Nephron progenitor cell (in vitro differentiated cells): ENCODE measurements around the gene MMP27.

Source experiments
- DNase-seq: peaks from one replicate; pipeline ENCODE4 v3.0.0; 2021
- H3K27ac Mint-ChIP-seq: 2 replicates; pipeline ENCODE4 v1.8.0; 2021; ENCODE audit warnings: mild to moderate bottlenecking, moderate library complexity, mixed read lengths
- H3K27me3 Mint-ChIP-seq: 2 replicates; pipeline ENCODE4 v1.8.0; 2021; ENCODE audit warnings: mild to moderate bottlenecking, low read depth, mixed read lengths; ENCODE audit not compliant: poor library complexity
- H3K36me3 Mint-ChIP-seq: 2 replicates; pipeline ENCODE4 v1.8.0; 2021; ENCODE audit warnings: low read depth, mixed read lengths
- H3K4me1 Mint-ChIP-seq: 2 replicates; pipeline ENCODE4 v1.8.0; 2021; ENCODE audit warnings: mixed read lengths
- H3K4me3 Mint-ChIP-seq: 2 replicates; pipeline ENCODE4 v1.8.0; 2021; ENCODE audit warnings: mild to moderate bottlenecking, moderate library complexity, mixed read lengths
- H3K9me3 Mint-ChIP-seq: 2 replicates; pipeline ENCODE4 v1.8.0; 2021; ENCODE audit warnings: mild to moderate bottlenecking, moderate library complexity, mixed read lengths
- TF ChIP-seq, protein P1 (sequence below): fragments of 200-600 bp; sonication (generic); IDR thresholded peaks from 2 replicates; pipeline ENCODE4 v1.5.0; 2021; ENCODE audit warnings: antibody characterized with exemption

MMP27 gene

DNA sequence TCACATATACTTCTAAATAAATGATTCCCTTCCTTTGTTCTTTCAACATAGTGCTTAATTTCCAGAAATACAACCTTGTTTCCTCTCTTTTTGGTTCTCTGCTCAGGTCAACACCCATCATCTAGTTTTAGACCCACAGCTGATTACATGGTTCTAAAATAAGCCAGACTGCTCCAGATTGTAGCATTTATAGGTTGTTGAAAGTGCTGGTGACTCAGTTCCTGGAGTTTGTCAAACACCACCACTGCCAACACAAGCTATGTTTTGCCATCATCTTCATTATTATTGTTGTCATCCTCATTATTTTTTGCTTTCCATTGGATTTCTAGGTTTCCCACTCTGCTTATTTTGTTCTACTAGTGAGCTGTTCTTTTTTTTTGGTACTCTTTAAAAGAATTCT is 58.1 kb downstream of the MMP27 start:
- H3K4me1 Mint-ChIP-seq = no peaks in the 10 kb centered on the region
- no peak overlapping the region for H3K4me3 Mint-ChIP-seq
- H3K27ac Mint-ChIP-seq = no peak overlapping the region
- H3K27me3 Mint-ChIP-seq = no peaks in the 10 kb centered on the region
- TF ChIP-seq, protein P1, sequence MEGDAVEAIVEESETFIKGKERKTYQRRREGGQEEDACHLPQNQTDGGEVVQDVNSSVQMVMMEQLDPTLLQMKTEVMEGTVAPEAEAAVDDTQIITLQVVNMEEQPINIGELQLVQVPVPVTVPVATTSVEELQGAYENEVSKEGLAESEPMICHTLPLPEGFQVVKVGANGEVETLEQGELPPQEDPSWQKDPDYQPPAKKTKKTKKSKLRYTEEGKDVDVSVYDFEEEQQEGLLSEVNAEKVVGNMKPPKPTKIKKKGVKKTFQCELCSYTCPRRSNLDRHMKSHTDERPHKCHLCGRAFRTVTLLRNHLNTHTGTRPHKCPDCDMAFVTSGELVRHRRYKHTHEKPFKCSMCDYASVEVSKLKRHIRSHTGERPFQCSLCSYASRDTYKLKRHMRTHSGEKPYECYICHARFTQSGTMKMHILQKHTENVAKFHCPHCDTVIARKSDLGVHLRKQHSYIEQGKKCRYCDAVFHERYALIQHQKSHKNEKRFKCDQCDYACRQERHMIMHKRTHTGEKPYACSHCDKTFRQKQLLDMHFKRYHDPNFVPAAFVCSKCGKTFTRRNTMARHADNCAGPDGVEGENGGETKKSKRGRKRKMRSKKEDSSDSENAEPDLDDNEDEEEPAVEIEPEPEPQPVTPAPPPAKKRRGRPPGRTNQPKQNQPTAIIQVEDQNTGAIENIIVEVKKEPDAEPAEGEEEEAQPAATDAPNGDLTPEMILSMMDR = no peak
- H3K9me3 Mint-ChIP-seq = peaks cover 5% of the 10 kb centered on the region
- H3K36me3 Mint-ChIP-seq = no peaks in the 10 kb centered on the region
- DNase-seq = no peak

DNA sequence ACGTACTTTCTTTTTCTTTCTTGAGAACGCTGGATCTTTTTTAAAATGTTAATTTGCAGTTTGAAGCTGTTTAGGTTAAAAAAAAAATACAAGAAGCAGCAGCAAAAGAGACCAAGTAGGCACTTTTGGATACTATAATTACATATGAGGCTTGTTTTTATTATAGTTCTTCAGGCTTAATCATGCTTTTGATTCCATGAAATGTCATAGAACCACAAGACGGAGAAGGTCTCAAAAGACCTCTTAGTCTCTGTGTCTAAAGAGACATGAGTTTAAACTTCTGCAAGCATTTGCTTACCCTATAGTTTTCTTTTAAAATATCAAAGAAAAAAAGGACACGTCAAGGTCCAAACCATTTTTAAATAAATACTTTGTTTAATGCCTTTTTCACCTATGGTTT is 61.6 kb downstream of the MMP27 start:
- no peaks in the 10 kb centered on the region for H3K27me3 Mint-ChIP-seq
- peaks cover 12% of the 10 kb centered on the region for H3K4me1 Mint-ChIP-seq
- H3K4me3 Mint-ChIP-seq = no peak overlapping the region
- no peak overlapping the region for H3K27ac Mint-ChIP-seq
- no peaks in the 10 kb centered on the region for H3K36me3 Mint-ChIP-seq
- no peaks in the 10 kb centered on the region for H3K9me3 Mint-ChIP-seq
- TF ChIP-seq, protein P1 = no peak
- DNase-seq = no peak
